MV-4-11 (cell line): Measurements from ENCODE around the gene PKD2.
"Not testable (repeated sequence)": the region's sequence is repeated elsewhere in the genome, so short reads cannot be mapped to it uniquely, and the experiment has no call there.

Experiments used
- DNase-seq: peaks from one replicate; lab custom pipeline; 2025; lab: John Stamatoyannopoulos, UW

PKD2 gene

DNA sequence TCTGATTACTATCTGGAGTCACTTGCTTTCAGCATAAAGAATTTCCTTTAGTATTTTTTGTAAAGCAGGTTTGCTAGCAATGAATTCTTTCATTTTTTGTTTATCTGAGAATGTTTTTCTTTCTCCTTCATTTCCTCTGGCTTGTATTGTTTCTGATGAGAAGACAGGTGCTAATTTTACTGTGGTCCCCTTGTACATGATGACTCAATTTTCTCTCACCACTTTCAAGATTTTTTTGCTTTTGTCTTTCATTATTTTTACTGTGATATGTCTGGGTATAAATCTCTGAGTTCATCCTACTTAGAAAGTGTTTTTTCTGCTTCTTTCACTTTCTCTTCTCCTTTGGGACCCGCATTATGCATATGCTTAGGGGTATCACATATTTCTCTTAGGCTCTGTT is 62.6 kb downstream of the PKD2 start:
- DNase-seq: no peak

DNA sequence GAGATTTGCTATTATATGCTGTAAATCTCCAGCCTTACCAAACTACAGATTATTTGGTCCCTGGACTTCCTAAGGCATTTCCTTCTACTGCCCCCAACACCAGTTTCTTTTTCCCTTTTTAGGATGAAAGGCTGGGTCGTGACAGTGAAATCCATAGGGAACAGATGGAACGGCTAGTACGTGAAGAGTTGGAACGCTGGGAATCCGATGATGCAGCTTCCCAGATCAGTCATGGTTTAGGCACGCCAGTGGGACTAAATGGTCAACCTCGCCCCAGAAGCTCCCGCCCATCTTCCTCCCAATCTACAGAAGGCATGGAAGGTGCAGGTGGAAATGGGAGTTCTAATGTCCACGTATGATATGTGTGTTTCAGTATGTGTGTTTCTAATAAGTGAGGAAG is 67.9 kb downstream of the PKD2 start:
- no peak for DNase-seq

DNA sequence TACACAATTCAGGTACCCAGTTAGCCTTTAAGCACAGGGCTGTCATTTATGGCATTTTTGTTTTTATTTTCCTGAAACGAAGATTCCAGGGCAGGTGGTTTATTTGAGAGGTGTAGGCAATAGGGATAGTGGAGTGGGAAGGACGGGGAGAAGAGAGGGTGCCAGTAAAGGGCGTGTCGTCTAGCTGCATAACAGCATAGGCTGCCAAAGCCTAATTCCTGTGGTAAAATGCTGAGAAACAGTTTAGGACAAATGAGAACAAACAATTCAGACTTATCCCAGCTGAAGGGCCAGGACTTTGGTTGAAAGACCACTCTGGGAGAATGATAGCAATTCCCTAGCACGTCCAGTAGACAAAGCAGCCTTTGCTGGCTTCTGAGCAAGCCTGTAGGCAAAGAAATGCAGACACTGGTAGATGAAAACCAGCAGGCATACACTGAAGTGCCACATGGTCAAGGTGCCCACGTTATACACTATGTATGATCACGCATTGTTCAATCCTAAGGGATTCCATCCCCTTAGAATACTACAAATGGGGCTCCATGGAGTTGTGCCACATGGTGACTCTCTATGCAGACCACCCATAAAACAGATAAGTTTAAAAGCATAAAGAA is 70.6 kb downstream of the PKD2 start:
- DNase-seq: no peak

DNA sequence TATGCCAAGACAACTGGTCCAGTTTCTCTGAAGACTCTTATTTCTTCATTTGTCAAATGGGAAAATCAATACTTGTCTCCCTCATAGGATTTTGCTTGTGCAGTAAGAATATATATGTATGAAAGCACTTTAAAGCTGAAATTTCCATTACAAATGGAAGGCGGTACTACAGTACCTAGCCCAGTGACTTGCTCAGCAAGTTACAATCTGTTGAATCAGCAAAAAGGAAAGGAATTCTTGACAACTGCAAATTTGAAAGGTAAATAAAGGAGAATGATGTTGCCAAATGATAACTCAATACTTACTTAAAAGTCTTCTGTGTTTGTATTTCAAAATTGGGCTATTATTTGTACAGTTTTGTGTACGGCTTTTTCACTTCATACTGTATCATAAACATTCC is 71.1 kb downstream of the PKD2 start:
- DNase-seq: no peak

DNA sequence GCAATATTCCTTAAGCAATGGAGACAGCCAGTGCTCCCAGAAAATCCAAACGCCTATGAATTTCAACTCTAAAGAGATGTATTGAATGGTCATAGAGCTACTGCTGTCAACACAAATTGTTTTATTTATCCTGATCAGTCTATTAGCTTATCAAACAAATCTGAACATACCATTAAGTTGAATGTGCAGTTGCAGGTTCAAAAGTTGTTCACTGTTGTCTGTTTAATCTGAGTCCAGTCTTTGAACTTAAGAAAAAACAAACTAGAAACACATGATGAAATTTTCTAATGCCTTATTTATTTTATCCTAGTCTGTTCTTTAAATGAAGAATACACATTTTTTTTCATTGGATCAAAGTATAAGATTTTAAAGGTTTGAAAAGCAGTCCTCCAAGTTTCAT is 73.2 kb downstream of the PKD2 start:
- no peak for DNase-seq

DNA sequence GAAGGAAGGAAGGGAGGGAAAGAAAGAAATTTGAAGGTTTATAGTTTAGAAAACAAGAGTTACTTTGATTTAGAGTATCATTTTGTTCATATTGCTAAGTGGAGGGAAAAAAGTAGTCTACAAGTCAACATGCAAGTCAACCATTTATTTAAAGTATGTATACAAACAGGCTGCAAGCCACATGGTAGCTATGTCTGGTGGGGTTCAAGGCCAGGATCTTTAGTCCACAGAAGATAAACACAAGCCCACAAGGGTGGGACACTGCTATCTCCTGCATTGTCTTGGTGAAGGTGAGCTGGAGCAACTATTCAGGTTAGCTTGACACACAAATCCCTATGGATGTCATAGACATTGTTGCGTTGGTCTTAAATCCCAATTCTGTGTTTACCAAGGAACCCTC is 79.6 kb downstream of the PKD2 start:
- DNase-seq: no peak

DNA sequence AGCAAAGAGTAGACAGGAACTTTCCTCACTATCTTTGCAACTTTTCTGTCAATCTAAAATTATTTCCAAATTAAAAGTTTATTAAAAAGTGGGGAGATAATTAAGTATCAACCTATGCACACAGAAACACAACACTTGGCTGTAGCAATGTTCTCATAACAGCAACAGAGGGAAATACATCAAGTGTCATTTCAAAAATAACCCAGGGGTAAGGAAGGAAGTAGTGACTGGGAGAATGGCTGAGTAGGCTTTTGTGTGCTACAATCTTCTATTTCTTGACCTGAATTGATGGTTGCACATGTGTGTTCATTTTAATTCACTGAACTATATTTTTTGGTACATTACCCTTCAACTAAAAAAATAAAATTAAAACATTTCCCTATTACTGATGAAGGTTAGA is 83.5 kb downstream of the PKD2 start:
- DNase-seq: no peak

DNA sequence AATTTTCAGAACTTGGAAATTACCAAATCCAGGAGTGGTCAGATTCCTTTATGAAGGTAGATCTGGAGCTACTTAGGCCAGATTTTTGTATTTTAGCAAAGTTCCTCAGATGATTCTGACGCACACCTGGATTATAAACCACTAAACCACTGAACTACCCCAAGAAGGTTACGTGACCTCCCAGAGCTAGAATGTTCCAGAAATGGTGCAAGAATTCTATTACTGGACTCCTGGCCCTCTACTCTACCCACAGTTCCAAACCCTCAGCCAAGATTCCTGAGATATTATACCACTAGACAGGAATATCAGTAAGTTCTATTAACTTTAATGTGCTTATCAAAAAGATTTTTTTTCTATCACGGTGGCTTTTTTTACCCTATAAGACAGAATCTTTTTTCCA is 83.9 kb downstream of the PKD2 start:
- DNase-seq: no peak

DNA sequence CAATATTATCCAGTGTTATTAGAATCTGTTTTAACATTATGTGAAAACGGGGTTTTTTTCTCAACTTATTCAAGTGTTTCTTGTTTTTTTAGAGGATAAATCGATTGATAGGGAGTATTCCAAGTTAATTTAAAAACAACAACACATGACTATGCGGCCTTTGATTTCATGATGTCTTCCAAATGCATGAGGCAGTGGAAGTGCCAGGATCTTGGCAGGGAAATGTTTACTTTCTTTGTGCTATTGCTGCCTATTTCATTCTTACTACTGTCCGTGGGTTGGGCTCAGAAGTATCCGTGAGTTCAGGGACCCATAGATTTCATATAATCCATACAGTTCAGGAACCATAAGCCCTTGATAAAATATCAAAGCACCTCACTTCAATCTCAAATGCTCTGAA is 86.4 kb downstream of the PKD2 start:
- DNase-seq: no peak

DNA sequence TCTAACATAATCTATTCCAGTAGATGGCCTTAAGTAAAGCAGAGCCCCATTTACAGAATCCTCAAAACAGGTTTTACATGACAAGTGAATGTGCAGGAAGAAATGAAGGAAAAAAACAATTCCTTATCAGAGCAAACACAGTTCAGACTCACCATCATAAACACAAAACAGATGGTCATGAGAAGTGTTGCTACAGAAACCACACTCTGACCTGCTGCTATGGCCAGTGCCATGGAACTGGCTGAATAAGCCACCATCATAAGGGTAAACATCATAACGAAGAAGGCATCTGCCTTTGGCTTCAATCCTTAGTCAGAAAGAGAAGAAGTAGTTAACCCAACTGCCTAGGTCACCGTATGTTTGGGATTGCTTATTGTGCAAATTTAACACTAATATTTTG is 89.9 kb downstream of the PKD2 start:
- DNase-seq: no peak

DNA sequence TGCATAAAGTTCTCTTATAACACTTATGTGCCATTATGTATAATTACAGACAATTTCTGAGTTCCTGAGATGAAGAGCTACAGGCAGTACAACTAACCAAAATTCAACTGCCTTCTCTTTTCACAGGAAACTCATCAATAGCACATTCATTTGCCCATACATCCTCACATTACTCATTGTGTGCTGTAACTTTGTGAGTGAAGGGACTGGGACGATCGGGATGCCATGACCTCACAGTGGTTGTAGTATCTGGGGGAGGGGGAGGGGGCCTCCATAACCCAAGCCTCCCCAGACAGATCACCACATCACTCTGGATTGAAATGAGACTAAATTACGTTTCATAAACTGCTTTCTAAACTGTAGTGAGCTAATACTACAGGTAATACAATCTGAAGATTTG is 90.3 kb downstream of the PKD2 start:
- no peak for DNase-seq

DNA sequence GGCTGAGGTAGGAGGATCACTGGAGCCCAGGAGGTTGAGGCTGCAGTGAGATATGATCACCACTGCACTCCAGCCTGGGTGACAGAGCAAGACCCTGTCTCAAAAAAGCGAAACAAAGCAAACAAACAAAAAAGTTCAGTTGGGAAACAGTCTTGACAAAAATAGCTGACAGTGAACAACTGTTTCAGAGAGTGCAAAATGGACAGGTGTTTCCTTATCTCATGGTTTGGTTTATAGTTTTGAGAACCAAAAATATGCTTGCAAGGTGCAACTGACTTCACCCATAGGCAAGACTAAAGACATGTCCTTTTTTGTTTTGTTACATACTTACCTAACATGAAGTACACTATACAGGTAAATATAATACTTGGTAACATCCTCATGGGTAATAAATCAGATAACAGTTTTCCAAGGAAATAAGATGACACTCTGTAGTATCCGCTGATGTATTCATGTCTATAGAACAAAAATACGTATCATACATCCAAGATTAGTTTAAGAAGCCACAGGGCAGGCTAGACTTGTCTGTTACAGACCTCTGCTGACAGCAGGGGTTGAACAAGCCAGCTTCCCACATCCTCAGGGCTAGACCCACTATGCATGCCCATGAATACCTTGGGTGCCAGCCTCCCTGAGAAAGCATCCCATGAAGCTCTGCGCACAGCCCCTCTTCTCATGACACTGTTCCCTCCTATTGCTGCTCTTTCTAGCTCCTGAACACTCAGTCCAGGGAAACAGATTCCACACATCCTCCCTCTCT is 91.7 kb downstream of the PKD2 start:
- DNase-seq: no peak

DNA sequence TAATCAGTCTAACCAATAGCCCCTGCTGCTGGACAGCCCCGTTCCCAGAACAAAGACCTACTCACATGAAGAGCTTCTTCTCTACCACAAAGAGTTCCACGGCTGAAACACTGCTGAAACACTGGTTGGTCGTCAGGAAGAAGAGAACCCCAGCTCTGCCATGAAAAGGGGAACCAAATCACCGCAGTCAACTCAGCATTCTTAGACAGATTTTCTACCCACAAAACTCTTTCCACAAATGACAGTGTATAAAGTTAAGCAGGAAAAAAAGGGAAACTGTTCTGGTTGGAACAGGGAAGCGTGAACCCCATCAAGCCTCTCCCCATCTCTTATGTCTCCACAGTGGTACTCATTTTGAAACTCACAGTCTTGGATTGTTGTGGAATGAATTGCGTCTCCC is 93.7 kb downstream of the PKD2 start:
- peak; percentile 82 for DNase-seq

DNA sequence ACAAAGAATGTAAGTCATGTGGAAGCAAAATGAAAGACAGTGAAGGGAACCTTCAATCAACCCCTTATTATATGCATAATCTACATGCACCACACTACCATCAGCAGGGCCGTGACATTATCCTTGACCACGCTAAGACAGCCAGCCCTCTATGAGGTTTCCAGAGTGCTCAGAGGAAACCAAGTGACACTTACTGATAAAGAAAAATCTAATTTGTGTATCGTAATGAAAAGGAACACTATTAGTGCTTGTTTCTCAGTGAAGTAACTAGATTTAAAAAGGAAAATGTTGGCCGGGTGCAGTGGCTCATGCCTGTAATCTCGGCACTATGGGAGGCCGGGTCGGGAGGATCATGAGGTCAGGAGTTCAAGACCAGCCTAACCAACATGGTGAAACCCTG is 94.6 kb downstream of the PKD2 start:
- DNase-seq: no peak

DNA sequence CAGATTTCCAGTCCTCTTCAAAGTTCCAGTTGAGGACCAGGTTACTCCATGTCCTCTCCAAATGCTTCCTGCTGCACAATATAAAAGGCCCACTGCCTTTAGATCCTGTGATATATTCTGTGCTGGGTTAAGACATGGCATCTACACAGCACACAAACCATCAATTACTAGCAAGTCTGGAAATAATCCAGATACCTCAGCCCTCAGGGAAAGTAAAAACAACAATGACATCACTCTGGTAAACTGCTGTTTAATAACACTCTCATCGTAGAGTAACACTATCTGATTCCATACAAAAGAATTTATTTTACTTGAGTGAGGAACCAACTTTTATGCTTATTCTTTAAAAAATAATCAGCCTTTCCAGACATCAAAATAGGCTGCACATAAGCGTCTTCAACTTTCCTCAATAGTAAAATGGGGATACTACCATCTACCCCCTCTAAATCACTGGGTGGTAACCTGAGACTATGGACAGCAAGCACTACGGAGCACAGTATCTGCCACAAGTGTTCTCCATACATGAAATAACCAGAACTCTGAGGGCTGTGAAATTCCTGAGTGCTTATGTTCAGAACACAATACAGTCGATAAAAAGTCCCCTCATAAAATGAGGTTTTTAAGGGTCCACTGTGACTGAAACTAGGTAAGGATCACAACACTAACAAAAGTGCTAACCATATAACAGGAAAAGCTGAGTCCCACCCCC is 97.6 kb downstream of the PKD2 start:
- no peak for DNase-seq

DNA sequence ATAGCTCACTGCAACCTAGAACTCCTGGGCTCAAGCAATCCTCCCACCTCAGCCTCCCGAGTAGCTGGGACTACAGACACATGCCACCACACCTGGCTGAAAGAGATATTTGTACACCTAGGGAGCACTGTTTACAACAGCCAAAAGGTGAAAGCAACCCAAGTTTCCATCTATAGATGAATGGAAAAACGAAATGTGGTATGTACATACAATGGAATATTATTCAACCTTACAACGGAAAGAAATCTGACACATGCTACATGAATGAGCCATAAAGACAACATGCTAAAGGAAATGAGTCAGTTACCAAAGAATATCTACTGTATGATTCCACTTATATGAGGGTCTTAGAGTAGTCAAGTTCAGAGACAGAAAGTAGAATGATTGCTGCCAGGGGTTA is 98.8 kb downstream of the PKD2 start:
- DNase-seq: no peak

DNA sequence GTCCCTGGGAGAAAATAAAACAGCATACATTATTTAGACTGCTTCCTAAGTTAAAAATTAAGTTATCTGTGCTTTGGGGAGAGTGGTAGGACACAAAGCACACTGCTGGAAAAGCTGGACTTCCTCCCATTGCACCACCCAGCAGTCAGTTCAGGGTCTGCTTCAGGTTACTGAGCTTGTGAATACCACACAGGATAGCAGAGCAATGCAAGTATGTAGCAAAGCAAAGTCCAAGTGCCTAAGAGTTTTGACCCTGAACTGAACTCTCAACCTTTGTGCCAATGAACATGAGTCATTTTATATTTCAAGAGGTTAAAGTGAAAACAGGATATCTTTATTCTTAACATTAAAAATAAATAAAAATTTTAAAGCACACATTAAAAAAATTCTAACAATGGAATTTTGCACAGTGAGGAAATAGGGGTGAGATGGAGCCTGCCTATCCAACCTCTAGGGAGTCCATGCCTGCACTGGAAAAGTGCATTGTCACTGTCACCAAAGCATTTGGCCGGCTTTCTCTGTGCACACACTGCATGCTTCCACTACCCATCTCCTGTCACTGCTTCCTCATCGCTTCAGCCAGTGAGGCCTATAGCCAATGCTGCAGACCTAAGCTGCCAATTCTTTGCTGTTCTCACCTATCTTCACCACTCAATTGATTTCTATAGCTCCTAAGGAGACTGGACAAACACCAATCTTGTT is 100.1 kb downstream of the PKD2 start:
- no peak for DNase-seq

DNA sequence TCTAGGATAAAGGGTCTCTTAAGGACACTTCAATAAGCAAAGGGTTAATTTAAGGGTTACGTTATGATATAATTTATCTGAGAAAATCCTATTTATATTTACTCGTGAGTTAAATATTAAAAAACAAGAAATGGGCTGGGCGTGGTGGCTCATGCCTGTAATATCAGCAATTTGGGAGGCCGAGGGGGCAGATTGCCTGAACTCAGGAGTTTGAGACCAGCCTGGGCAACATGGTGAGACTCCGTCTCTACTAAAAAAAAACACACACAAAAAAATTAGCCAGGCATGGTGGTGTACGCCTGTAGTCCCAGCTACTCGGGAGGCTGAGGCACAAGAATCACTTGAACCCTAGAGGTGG is 100.7 kb downstream of the PKD2 start:
- not testable (repeated sequence) for DNase-seq

DNA sequence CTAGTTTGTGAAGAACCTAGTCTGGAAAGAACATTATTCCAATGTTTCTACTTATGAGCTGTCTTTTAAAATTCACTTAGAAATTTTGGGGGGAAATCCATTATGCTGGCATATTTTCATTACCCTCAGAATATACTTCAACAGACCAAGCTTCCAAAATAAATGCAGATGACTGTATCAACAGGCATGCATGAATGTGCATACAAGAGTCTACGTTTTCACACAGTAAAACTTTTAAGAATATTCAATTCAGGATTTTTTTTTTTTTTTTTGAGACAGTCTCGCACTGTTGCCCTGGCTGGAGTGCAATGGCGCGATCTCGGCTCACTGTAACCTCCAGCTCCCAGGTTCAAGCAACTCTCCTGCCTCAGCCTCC is 101.3 kb downstream of the PKD2 start:
- DNase-seq: no peak

DNA sequence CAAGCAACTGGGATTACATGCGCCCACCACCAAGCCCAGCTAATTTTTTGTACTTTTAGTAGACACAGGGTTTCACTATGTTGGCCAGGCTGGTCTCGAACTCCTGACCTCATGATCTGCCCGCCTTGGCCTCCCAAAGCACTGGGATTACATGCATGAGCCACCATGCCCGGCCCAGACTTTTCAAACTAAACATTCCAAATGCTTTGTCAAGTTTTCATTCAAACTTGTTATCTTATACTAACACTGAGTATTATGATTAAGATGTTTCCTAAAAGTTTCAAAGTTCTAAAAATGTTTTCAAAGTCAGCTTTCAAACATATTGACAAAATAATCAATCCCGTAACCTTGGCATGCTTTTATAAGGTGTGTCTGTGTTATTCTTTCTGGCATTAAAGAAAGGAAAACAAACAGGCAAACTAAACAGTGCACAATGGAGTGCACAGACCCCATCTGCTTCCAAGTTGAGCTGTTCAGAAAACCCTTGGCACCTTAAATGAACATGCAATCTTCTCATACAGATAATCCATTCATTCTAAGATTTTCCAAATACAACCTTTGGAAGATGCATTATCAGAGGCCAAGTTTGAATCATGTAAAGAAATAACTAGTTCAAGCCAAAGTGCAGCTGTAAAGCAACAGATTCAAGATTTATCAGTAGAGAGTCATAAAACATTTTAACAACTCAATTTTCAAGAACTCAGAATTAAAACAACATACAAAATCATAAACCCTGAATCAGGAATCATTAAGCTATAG is 101.9 kb downstream of the PKD2 start:
- DNase-seq: no peak

DNA sequence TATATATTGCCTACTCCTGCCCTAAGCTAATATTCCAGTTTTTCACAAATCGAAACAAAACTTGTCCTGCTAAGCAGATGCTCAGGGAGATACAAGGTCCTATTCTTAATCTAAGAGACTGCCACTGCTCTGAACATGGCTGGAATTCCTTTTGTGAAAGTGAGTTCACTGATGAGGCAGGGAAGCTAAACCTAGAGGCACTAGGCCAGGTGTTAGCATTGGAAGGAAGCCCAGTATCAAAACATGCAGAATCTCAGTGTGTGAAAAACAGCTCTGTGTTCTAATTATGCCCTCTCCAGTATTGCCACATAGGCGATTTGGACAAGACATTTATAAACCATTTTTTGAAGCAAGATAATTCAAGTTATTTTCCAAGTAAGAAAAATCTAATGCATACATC is 103.4 kb downstream of the PKD2 start:
- no peak for DNase-seq

DNA sequence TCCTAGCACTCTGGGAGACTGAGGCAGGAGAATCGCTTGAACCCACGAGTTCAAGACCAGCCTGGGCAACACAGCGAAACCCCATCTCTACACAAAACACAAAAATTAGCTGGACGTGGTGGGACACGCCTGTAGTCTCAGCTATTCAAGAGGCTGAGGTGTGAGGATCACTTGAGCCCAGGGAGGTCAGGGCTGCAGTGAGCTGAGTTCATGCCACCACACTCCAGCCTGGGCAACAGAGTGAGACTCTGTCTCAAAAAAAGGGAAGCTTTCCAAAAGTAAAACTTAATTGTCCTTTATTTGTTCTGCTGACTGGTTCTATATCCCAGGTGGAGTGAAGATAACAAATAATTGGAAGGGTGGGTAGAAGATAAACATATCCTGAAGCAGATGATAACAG is 105.4 kb downstream of the PKD2 start:
- DNase-seq: no peak
